HepG2 (cell line): ENCODE data around the gene NKAIN2.

ENCODE experiments used
- CBX1 ChIP-seq: IDR thresholded peaks from one replicate; pipeline ENCODE4 v1.6.1; 2016; ENCODE audit warnings: antibody characterized with exemption, low read depth
- CCAR2 ChIP-seq: fragments of 200-400 bp; formaldehyde crosslinking; optimal IDR thresholded peaks from 2 replicates; pipeline ENCODE3; 2018; ENCODE audit warnings: low read depth, mild to moderate bottlenecking, low read length, moderate library complexity
- ERF ChIP-seq: IDR thresholded peaks from 2 replicates; pipeline ENCODE4 v1.6.1; 2018; ENCODE audit warnings: missing biosample characterization, missing genetic modification reagents
- ESRRA ChIP-seq: sonication (generic); formaldehyde crosslinking; IDR thresholded peaks from 2 replicates; pipeline ENCODE4 v1.5.1; 2020; ENCODE audit warnings: mild to moderate bottlenecking, low read depth, missing genetic modification reagents
- EZH2 ChIP-seq: conservative IDR thresholded peaks from 2 replicates; pipeline ENCODE4 v1.6.1; 2012; ENCODE audit warnings: mild to moderate bottlenecking, low read depth, low read length, moderate library complexity
- NR1H2 ChIP-seq: sonication (generic); formaldehyde crosslinking; IDR thresholded peaks from 2 replicates; pipeline ENCODE4 v1.8.1; 2022; ENCODE audit warnings: low read depth, missing genetic modification reagents, borderline replicate concordance
- RAD21 ChIP-seq: fragments of 450-650 bp; formaldehyde crosslinking; IDR thresholded peaks from 2 replicates; pipeline ENCODE4 v1.5.0; 2020; ENCODE audit warnings: mild to moderate bottlenecking
- XRCC5 ChIP-seq: fragments of 200-400 bp; formaldehyde crosslinking; optimal IDR thresholded peaks from 2 replicates; pipeline ENCODE3; 2017; ENCODE audit warnings: mild to moderate bottlenecking, low read length
- ZFP41 ChIP-seq: sonication (generic); formaldehyde crosslinking; IDR thresholded peaks from 2 replicates; pipeline ENCODE4 v1.4.0; 2020; ENCODE audit warnings: mild to moderate bottlenecking, missing genetic modification reagents, borderline replicate concordance
- ZNF232 ChIP-seq: sonication (generic); formaldehyde crosslinking; IDR thresholded peaks from 2 replicates; pipeline ENCODE4 v1.4.0; 2020; ENCODE audit warnings: missing genetic modification reagents, borderline replicate concordance
- ZNF432 ChIP-seq: sonication (generic); formaldehyde crosslinking; IDR thresholded peaks from 2 replicates; pipeline ENCODE4 v1.5.0; 2020; ENCODE audit warnings: missing genetic modification reagents, mild to moderate bottlenecking, borderline replicate concordance
- ZNF629 ChIP-seq: sonication (generic); formaldehyde crosslinking; conservative IDR thresholded peaks from 2 replicates; pipeline ENCODE4 v1.5.0; 2020; ENCODE audit warnings: missing genetic modification reagents
- TF ChIP-seq, protein P1 (sequence below): sonication (generic); formaldehyde crosslinking; IDR thresholded peaks from 2 replicates; pipeline ENCODE4 v1.5.0; 2020; ENCODE audit warnings: mild to moderate bottlenecking, missing genetic modification reagents, moderate library complexity

DNA sequence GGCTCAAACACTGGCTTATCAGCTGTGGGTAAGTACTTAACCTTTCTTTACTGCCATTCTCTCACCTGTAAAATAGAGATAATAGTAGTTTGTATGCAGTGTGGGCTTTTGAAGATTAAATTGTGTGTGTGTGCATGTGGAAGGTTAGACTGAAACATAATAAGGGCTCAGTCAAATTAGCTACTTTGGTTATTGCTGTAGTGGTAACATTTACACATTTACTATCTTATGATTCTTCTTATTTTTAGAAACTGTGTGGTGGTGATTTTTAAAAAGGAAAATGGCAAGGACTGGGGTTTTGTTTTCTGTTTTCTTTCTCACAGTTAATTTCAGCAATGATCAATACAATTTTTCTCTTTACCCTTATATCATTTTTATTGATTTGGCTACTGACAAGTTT, 206.9 kb downstream of the NKAIN2 start:
- TF ChIP-seq, protein P1, sequence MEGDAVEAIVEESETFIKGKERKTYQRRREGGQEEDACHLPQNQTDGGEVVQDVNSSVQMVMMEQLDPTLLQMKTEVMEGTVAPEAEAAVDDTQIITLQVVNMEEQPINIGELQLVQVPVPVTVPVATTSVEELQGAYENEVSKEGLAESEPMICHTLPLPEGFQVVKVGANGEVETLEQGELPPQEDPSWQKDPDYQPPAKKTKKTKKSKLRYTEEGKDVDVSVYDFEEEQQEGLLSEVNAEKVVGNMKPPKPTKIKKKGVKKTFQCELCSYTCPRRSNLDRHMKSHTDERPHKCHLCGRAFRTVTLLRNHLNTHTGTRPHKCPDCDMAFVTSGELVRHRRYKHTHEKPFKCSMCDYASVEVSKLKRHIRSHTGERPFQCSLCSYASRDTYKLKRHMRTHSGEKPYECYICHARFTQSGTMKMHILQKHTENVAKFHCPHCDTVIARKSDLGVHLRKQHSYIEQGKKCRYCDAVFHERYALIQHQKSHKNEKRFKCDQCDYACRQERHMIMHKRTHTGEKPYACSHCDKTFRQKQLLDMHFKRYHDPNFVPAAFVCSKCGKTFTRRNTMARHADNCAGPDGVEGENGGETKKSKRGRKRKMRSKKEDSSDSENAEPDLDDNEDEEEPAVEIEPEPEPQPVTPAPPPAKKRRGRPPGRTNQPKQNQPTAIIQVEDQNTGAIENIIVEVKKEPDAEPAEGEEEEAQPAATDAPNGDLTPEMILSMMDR (CRISPR knock-in tag) = no peak
- TF ChIP-seq CBX1 = no peak
- TF ChIP-seq ZFP41 (CRISPR knock-in tag) = no peak
- no peak for TF ChIP-seq ESRRA
- no peak for TF ChIP-seq ZNF232 (CRISPR knock-in tag)
- no peak for TF ChIP-seq NR1H2 (CRISPR knock-in tag)
- no peak for TF ChIP-seq ZNF629 (CRISPR knock-in tag)
- no peak for TF ChIP-seq CCAR2
- TF ChIP-seq RAD21 = no peak
- TF ChIP-seq EZH2 = no peak
- no peak for TF ChIP-seq XRCC5
- no peak for TF ChIP-seq ZNF432 (CRISPR knock-in tag)
- TF ChIP-seq ERF (CRISPR knock-in tag) = no peak
